GM10248 (cell line): ENCODE results near the gene ARL16.

Experiments used
- CTCF ChIA-PET: fragments of 300-600 bp; sonication (Branson Sonifier 250); formaldehyde crosslinking; extraction: SDS; loops from one replicate; lab custom pipeline; 2021; ENCODE audit warnings: antibody characterized with exemption; lab: Yijun Ruan, JAX
- POLR2A ChIA-PET: fragments of 350-650 bp; sonication (Branson Sonifier 250); formaldehyde crosslinking; extraction: SDS; loops from one replicate; lab custom pipeline; 2020; ENCODE audit warnings: antibody characterized with exemption; lab: Yijun Ruan, JAX
- DNase-seq: peaks from one replicate; pipeline ENCODE4 v3.0.0; 2012; ENCODE audit errors: extremely low spot score
- CTCF ChIP-seq: IDR thresholded peaks from 2 replicates; pipeline ENCODE4 v1.5.1; 2012; ENCODE audit warnings: mild to moderate bottlenecking, low read depth; ENCODE audit errors: extremely low read depth, missing control alignments, control extremely low read depth

The ARL16 gene

GRCh38 chr17:81695801-81696200 lies 12.2 kb upstream of the ARL16 start:
- ChIA-PET POLR2A (no interaction called here), CTCF (no interaction called here)
- DNase-seq, result no peak
- no peak for TF ChIP-seq CTCF

GRCh38 chr17:81695211-81695610 lies 11.6 kb upstream of the ARL16 start:
- ChIA-PET CTCF (no interaction called here), POLR2A (no interaction called here)
- no peak for TF ChIP-seq CTCF
- no peak for DNase-seq

- POLR2A ChIA-PET, result no interaction called here
- DNase-seq, result no peak
- no peak for TF ChIP-seq CTCF
- CTCF ChIA-PET, result no interaction called here
Measured at GRCh38 chr17:81694810-81695209, 11.2 kb upstream of the ARL16 start.

GRCh38 chr17:81693509-81694210 lies 10.1 kb upstream of the ARL16 start:
- no peak for TF ChIP-seq CTCF
- DNase-seq, result no peak
- POLR2A ChIA-PET, result interaction anchor here (1.0 kb wide), 1 partner anchor 16 kb away, joined by 3 read pairs; no protein-coding TSS in a partner anchor
- CTCF ChIA-PET, result interaction anchor here (1.5 kb wide), 1 partner anchor 9 kb away, joined by 4 read pairs; the partner anchor contains the start of gene MRPL12

- TF ChIP-seq CTCF, result no peak
- CTCF ChIA-PET, result interaction anchor here (0.7 kb wide), 1 partner anchor 11 kb away, joined by 3 read pairs; the partner anchor contains the start of gene MRPL12
- no peak for DNase-seq
- POLR2A ChIA-PET, result no interaction called here
Measured at GRCh38 chr17:81691608-81692007, 8.0 kb upstream of the ARL16 start.

GRCh38 chr17:81691196-81691595 lies 7.6 kb upstream of the ARL16 start:
- POLR2A ChIA-PET, result no interaction called here
- no peak for DNase-seq
- CTCF ChIA-PET, result interaction anchor here (0.7 to 1.4 kb wide), 2 partner anchors 10 to 12 kb away, joined by 3 read pairs; partner anchors contain the start of gene MRPL12
- no peak for TF ChIP-seq CTCF

GRCh38 chr17:81690549-81690948 lies 7.0 kb upstream of the ARL16 start:
- no peak for DNase-seq
- ChIA-PET POLR2A (no interaction called here), CTCF (interaction anchor here (1.4 kb wide), 1 partner anchor 11 kb away, joined by 3 read pairs; no protein-coding TSS in a partner anchor)
- TF ChIP-seq CTCF, result no peak
